ENCODE results near the gene ST3GAL3.

Gene ST3GAL3

DNA sequence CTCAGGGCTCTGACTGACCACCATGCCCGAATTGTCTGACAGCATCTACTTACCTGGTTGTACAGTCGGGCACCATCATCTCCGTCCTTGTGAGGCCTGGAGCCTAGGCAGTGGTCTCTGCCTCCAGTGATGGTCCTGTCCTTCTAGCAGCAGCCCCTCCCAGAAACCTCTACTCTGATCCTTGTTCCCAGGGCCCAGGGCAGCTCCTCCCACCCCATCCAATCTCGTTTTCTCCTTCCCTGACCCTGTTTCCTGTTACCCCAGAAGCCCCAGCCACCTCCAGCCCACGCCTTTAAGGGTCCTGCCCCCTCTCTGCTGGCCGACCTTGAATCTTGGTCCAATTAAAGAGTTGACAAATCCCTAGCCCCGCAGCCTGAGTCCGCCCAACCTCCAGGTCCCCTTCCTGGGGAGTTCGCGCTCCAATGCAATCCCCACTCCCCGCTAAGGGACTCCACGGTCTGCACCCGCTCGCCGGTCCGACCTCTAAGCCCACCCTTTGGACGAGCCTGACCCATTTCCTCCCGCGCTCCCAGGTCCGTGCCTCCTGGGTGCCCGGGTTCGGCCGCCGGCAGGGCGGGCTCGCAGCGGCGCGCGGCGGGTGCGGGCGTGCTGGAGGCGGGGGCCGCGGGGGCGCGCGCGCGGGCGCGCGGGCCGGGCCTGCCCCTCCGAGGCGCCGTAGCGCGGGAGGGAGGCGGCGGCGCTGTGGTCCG lies 271.4 kb downstream of the ST3GAL3 start, which contains the start of gene B4GALT2:
Gene B4GALT2, plus strand, starts transcription at position 660 of the 710 bp plus-strand sequence. CDS start 1,951 bp downstream, outside the sequence.
- Histone ChIP-seq H3K27me3 (replicated peaks; ENCODE audit: control insufficient read depth, insufficient read depth, low read length) (no peaks in the 10 kb centered on the region), H3K36me3 (ENCODE audit: control insufficient read depth, insufficient read depth, low read length) (peaks cover 15% of the 10 kb centered on the region), H3K4me3 (replicated peaks; ENCODE audit: low read depth, low read length) (peak within 1 kb of the TSS; percentile 70)
- DNase-seq (ENCODE audit: extremely low read depth, insufficient read length): peak; percentile 64
- no peak for TF ChIP-seq CTCF (IDR thresholded peaks at IDR 0.05; ENCODE audit: insufficient read depth, low read length, poor library complexity, severe bottlenecking)

DNA sequence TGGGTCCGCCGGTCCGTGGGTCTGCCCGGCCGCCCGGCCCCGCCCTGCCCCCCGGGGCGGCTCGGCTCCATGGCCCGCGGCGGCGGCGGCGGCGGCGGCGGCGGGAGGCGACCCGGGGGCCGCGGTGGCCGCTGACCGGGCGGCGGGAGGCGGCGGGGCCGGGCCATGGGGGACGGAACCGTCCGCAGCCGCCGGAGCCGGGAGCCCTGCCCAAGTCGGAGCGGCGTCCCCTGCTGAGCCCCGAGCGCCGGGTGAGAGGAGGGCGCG lies 271.9 kb downstream of the ST3GAL3 start:
- Histone ChIP-seq H3K4me3 (replicated peaks; ENCODE audit: low read depth, low read length) (peak overlapping the region; percentile 70), H3K27me3 (replicated peaks; ENCODE audit: control insufficient read depth, insufficient read depth, low read length) (no peaks in the 10 kb centered on the region), H3K36me3 (ENCODE audit: control insufficient read depth, insufficient read depth, low read length) (peaks cover 15% of the 10 kb centered on the region)
- TF ChIP-seq CTCF (IDR thresholded peaks at IDR 0.05; ENCODE audit: insufficient read depth, low read length, poor library complexity, severe bottlenecking): no peak
- no peak for DNase-seq (ENCODE audit: extremely low read depth, insufficient read length)

GRCh38 chr1:43979528-43980254 lies 272.4 kb downstream of the ST3GAL3 start:
- Histone ChIP-seq H3K27me3 (replicated peaks; ENCODE audit: control insufficient read depth, insufficient read depth, low read length) (no peaks in the 10 kb centered on the region), H3K4me3 (replicated peaks; ENCODE audit: low read depth, low read length) (peak overlapping the region; percentile 70), H3K36me3 (ENCODE audit: control insufficient read depth, insufficient read depth, low read length) (peaks cover 15% of the 10 kb centered on the region)
- no peak for TF ChIP-seq CTCF (IDR thresholded peaks at IDR 0.05; ENCODE audit: insufficient read depth, low read length, poor library complexity, severe bottlenecking)
- DNase-seq (ENCODE audit: extremely low read depth, insufficient read length): peak; percentile 64

DNA sequence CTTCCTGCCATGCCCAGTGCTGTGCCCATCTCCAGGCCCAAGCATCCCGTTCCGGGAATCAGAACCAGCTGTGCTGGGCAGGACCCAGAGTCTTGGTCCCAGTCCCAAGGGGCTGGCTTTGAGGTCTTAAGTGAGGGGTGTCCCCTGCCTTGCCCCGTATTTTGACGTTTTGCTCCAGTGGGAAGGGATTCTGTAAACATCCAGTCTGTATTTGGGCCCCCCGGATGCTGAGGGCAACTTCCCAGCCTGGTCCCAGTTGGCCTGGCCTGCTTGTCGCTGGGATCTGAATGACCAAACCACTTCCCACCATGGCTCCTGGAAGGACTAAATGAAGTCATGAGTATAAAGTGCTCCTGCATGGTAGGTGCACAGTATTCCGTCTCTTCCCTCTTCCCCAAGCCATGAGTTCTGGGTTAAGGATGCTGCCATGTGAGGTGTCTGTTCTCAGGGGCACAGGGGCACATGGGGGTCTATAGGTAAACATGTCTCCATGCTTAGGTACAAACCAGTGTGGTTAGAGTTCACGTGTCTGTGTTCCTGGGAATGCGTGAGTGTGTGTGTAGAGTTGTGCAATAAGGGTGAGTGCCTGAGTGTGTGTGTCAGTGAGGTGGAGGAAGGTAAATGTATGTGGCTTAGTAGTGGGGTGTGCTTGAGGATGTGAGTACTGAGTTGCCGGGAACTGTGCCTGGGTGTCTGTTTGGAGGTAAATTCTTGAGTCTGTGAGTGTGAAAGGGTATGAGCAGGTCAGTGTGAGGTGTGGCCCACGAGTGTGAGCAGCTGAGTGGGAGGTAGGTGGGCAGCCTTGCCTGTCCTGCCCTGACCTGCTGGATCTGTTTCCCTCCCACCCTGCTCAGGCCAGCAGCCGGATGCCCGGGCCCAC lies 273.2 kb downstream of the ST3GAL3 start:
- TF ChIP-seq CTCF (IDR thresholded peaks at IDR 0.05; ENCODE audit: insufficient read depth, low read length, poor library complexity, severe bottlenecking): no peak
- Histone ChIP-seq H3K4me3 (replicated peaks; ENCODE audit: low read depth, low read length) (peak overlapping the region; percentile 70), H3K36me3 (ENCODE audit: control insufficient read depth, insufficient read depth, low read length) (peaks cover 16% of the 10 kb centered on the region), H3K27me3 (replicated peaks; ENCODE audit: control insufficient read depth, insufficient read depth, low read length) (no peaks in the 10 kb centered on the region)
- no peak for DNase-seq (ENCODE audit: extremely low read depth, insufficient read length)

All from GM06990 (cell line).